Upper lobe of left lung (tissue), 6 donors: ENCODE results near the gene KCNH8. TPM values are rescaled to one million over a fixed set of nuclear protein-coding genes. Genes with fewer than 3 reads are reported as not detected.

Source experiments
- ATAC-seq, 2 donors: fragments of 200-7000 bp; cut with Tn5 transposase; one replicate each; pipeline ENCODE4 v1.9.1; 2022; ENCODE audit warnings: mild to moderate bottlenecking in 2 of 2, moderate library complexity in 2 of 2; ENCODE audit not compliant: low FRiP score in 2 of 2
- DNase-seq, 2 donors: peaks; one replicate each; pipeline ENCODE4 v3.0.0-alpha.2; 2019 to 2020
- H3K27ac ChIP-seq, 4 donors: fragments of 200-600 bp; sonication (generic); one replicate each; pipeline ENCODE4 v1.5.1; 2016 to 2019
- H3K27me3 ChIP-seq, 4 donors: fragments of 200-600 bp; sonication (generic); one replicate each; pipeline ENCODE4 v1.5.1; 2017 to 2019
- H3K36me3 ChIP-seq, 4 donors: fragments of 200-600 bp; sonication (generic); one replicate each; pipeline ENCODE4 v1.5.1; 2016 to 2019
- H3K4me1 ChIP-seq, 4 donors: fragments of 200-600 bp; sonication (generic); one replicate each; pipeline ENCODE4 v1.5.1; 2018 to 2019
- H3K4me3 ChIP-seq, 4 donors: fragments of 200-600 bp; sonication (generic); one replicate each; pipeline ENCODE4 v1.5.1; 2017 to 2019; ENCODE audit warnings: mild to moderate bottlenecking in 2 of 4, moderate library complexity in 1 of 4
- H3K9me3 ChIP-seq, 4 donors: fragments of 200-600 bp; sonication (generic); one replicate each; pipeline ENCODE4 v1.5.1; 2018 to 2019
- EP300 ChIP-seq, 4 donors: sonication (generic); formaldehyde crosslinking; IDR thresholded peaks; one replicate each; pipeline ENCODE4 v1.5.1; 2017; ENCODE audit warnings: antibody characterized with exemption in 4 of 4, control low read depth in 2 of 4
- POLR2A ChIP-seq, 4 donors: fragments of 450-650 bp; IDR thresholded peaks; one replicate each; pipeline ENCODE4 v1.5.1; 2016 to 2017; ENCODE audit warnings: antibody characterized with exemption in 4 of 4, mild to moderate bottlenecking in 2 of 4
- POLR2AphosphoS5 ChIP-seq, 2 donors: sonication (generic); formaldehyde crosslinking; IDR thresholded peaks; one replicate each; pipeline ENCODE4 v1.5.1; 2017; ENCODE audit warnings: antibody characterized with exemption in 2 of 2
- whole genome bisulfite sequencing, 2 donors: methylation state at CpG; one replicate each; pipeline ENCODE4 v1.1.5; 2017 to 2018; 5-methylcytosine and 5-hydroxymethylcytosine counted together
- total RNA-seq, 6 donors: library from RNA; depleted of rRNA in 4 of 6; stranded (reverse); fragments of >200 nt in 4 of 6; gene quantifications; one replicate each; pipeline versions ENCODE4 v1.1.0 to v1.2.1, GENCODE V29; 2016 to 2021
- TF ChIP-seq, protein P1 (sequence below), 6 experiments: fragments of 450-650 bp in 4 of 6; fragments of 200-600 bp in 2 of 6; sonication (generic) in 2 of 6; IDR thresholded peaks; one replicate each; pipeline ENCODE4 v1.5.1; 2016 to 2019; ENCODE audit warnings: antibody characterized with exemption in 6 of 6
- donor health status: DM: no; HTN: no; CAD: no; lungs with moderate emphysema.
- donor health status: DM: no; HTN: yes; CAD: no; lungs with severe emphysema.

Gene KCNH8
- total RNA-seq, 6 donors from 2014 or later: 0.10 to 0.24 (median 0.13) TPM; not detected in 2

DNA sequence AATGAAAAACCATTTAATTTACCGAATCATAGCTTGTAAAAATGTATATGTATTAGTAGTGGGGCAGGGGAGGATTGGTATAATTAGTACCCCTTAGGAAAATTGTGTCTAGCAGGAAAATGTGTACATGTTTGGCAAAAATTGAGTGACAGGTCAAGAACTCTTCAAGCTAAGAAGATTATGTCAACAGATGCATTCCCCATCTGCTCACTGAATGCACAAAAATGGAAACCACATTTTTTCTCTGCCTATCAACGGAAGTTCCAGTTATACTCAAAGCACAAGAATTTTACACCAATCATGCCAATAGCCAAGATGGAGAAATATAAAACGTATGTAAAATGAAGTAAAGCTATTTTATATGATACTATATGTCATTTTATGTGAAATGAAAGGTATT, 377.8 kb downstream of the KCNH8 start:
- H3K4me3 ChIP-seq: no peak overlapping the region
- 79 to 80% methylated on average over 3 of the region's 3 CpGs for WGBS, 2 donors
- TF ChIP-seq POLR2AphosphoS5 (IDR thresholded peaks at IDR 0.05) (no peak), EP300 (IDR thresholded peaks at IDR 0.05) (no peak), POLR2A (IDR thresholded peaks at IDR 0.05) (no peak)
- TF ChIP-seq, protein P1, sequence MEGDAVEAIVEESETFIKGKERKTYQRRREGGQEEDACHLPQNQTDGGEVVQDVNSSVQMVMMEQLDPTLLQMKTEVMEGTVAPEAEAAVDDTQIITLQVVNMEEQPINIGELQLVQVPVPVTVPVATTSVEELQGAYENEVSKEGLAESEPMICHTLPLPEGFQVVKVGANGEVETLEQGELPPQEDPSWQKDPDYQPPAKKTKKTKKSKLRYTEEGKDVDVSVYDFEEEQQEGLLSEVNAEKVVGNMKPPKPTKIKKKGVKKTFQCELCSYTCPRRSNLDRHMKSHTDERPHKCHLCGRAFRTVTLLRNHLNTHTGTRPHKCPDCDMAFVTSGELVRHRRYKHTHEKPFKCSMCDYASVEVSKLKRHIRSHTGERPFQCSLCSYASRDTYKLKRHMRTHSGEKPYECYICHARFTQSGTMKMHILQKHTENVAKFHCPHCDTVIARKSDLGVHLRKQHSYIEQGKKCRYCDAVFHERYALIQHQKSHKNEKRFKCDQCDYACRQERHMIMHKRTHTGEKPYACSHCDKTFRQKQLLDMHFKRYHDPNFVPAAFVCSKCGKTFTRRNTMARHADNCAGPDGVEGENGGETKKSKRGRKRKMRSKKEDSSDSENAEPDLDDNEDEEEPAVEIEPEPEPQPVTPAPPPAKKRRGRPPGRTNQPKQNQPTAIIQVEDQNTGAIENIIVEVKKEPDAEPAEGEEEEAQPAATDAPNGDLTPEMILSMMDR (IDR thresholded peaks at IDR 0.05): no peak

DNA sequence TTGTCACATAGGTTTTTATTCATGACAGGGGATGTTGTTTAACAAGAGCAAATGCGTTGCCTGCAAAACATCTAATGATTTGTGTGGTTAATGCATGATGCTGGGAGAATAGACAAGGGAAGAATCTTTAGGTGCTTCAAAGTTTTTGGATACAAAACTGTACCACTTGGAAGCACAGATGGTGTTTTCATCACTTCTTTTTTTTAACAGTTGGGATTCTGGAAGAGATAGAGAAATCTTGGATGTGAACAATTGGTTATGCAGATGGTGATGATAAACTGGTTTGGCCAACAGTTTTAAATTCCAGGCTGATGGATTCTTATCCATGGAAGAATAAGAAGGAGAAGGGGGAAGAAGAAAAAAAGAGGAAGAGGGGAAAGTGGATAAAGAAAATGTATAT, 379.4 kb downstream of the KCNH8 start:
- H3K27ac ChIP-seq: no peak overlapping the region
- H3K27me3 ChIP-seq: no peaks in the 10 kb centered on the region
- H3K4me1 ChIP-seq: no peaks in the 10 kb centered on the region
- TF ChIP-seq EP300 (IDR thresholded peaks at IDR 0.05): no peak
- TF ChIP-seq POLR2A (IDR thresholded peaks at IDR 0.05): no peak
- TF ChIP-seq, protein P1 (IDR thresholded peaks at IDR 0.05): no peak
- TF ChIP-seq POLR2AphosphoS5 (IDR thresholded peaks at IDR 0.05): no peak
- H3K36me3 ChIP-seq: no peaks in the 10 kb centered on the region
- DNase-seq (no peak), ATAC-seq (no peak)
- H3K4me3 ChIP-seq: no peak overlapping the region
- WGBS, 2 donors: 71 to 91% methylated on average over 1 of the region's 1 CpG
- H3K9me3 ChIP-seq: no peaks in the 10 kb centered on the region

More for the DNA sequence above, 377.8 kb downstream of the KCNH8 start:
- no peaks in the 10 kb centered on the region for H3K27me3 ChIP-seq
- ATAC-seq: no peak
- DNase-seq: no peak
- H3K9me3 ChIP-seq: no peaks in the 10 kb centered on the region
- H3K27ac ChIP-seq: no peak overlapping the region
- H3K4me1 ChIP-seq: no peaks in the 10 kb centered on the region
- no peaks in the 10 kb centered on the region for H3K36me3 ChIP-seq

DNA sequence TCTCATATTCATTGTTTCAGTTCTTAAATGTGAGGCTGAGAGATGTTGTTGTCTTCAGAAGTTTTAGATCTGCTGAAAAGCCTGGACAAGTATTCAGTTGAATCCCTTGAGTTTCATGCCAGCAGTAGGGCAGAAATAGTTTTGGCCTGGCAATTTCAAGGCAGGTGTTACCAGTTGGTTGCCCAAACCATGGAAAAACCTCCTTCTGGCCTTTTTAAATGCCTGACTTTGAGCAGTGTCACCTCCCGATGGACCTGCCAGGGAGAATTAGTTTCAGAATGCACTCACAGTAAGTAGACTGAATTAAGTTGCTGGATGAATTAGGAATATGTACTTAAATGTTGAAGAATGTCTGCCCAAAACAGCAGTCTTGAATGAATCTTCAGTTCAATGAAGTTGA, 383.1 kb downstream of the KCNH8 start:
- no peak overlapping the region for H3K4me3 ChIP-seq
- no peak for ATAC-seq
- DNase-seq: no peak
- 80 to 100% methylated on average over 1 of the region's 1 CpG for WGBS, 2 donors
- no peaks in the 10 kb centered on the region for H3K36me3 ChIP-seq
- no peaks in the 10 kb centered on the region for H3K27me3 ChIP-seq
- H3K27ac ChIP-seq: no peak overlapping the region
- no peaks in the 10 kb centered on the region for H3K9me3 ChIP-seq
- H3K4me1 ChIP-seq: no peaks in the 10 kb centered on the region
- TF ChIP-seq POLR2AphosphoS5 (IDR thresholded peaks at IDR 0.05) (no peak), EP300 (IDR thresholded peaks at IDR 0.05) (no peak), POLR2A (IDR thresholded peaks at IDR 0.05) (no peak)
- TF ChIP-seq, protein P1 (IDR thresholded peaks at IDR 0.05): no peak

DNA sequence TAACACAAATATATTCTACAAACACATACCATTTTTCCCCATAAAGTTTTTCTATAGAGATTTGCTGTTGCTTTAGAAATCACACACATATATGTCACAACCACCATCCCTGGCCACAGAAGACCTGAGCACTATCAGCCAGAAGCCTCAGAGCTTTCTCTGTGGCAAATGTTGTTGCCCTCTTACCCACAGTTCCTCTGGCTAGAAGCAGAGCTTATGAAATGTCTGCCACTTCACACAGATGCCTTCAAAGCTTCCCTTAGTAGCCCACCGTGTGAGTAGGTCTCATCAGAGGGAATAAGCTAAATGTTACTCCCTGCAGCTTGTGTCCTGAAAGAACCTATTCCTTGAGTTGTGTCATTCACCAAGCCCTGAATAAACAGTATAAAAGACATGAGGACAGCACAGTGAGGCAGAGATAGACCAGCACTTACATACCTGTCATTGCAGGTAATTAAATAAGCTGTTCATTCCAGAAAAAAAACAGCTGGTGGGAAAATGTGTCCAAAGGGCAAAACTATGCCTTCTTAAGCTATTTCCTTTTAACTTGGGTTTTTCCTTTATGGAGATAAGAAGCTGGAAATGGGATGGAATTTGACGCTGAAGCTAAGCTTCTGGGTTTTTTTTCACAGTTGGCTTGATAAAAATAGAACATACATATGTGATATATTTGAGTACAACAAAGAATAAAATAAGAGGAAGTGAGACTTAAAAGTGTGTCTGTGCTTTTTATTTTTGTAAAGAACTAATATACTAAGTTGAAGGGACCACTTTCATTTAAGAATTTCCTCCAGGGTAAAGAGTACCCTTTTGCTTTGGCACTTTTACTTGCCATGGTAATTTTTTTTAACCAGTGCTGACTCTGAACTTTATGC, 391.4 kb downstream of the KCNH8 start:
- Histone ChIP-seq H3K4me1 (no peaks in the 10 kb centered on the region), H3K4me3 (no peak overlapping the region), H3K9me3 (no peaks in the 10 kb centered on the region), H3K27me3 (no peaks in the 10 kb centered on the region), H3K27ac (no peak overlapping the region), H3K36me3 (no peaks in the 10 kb centered on the region)
- no peak for TF ChIP-seq POLR2A (IDR thresholded peaks at IDR 0.05)
- no peak for TF ChIP-seq EP300 (IDR thresholded peaks at IDR 0.05)
- no peak for TF ChIP-seq POLR2AphosphoS5 (IDR thresholded peaks at IDR 0.05)
- TF ChIP-seq, protein P1 (IDR thresholded peaks at IDR 0.05): no peak
- 20 to 25% methylated on average over 2 of the region's 2 CpGs for WGBS, 2 donors
- no peak for ATAC-seq
- DNase-seq: no peak

DNA sequence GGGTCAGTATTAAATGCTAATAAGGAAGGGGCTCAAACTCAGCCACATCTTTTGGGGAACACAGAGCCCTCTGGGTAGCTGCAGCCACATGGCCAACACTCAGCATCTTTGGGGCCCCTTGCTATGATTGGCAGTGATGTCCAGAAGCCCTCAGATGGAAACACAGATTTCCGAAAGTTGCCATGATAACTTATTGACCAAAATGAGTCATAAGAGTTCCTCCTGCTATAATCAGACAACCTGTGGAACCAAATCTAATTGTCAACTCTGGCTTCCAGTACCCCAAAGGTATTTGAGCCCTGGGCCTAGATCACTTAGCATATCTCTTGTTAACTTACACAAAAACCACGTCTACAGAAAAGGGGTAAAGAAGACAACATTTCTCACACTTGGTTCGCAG, 392.2 kb downstream of the KCNH8 start:
- no peak overlapping the region for H3K4me3 ChIP-seq
- TF ChIP-seq POLR2AphosphoS5 (IDR thresholded peaks at IDR 0.05) (no peak), EP300 (IDR thresholded peaks at IDR 0.05) (no peak), POLR2A (IDR thresholded peaks at IDR 0.05) (no peak)
- TF ChIP-seq, protein P1 (IDR thresholded peaks at IDR 0.05): no peak
- no peak for ATAC-seq
- no peaks in the 10 kb centered on the region for H3K9me3 ChIP-seq
- DNase-seq: no peak
- no peaks in the 10 kb centered on the region for H3K36me3 ChIP-seq
- 81 to 83% methylated on average over 2 to 3 of the region's 3 CpGs for WGBS, 2 donors
- no peaks in the 10 kb centered on the region for H3K4me1 ChIP-seq
- H3K27ac ChIP-seq: no peak overlapping the region
- H3K27me3 ChIP-seq: no peaks in the 10 kb centered on the region
